IPS DF 6.9 (cell line): ENCODE results near the gene NT5M.

Experiments
- DNase-seq: peaks from one replicate; pipeline ENCODE4 v3.0.0-alpha.2; 2013; ENCODE audit warnings: low read depth, low spot score
- H3K27ac ChIP-seq: one replicate; pipeline ENCODE4 v1.5.1; 2013; ENCODE audit warnings: low read length, control low read depth
- H3K27me3 ChIP-seq: 2 replicates; pipeline ENCODE4 v1.6.1; 2013; ENCODE audit warnings: mild to moderate bottlenecking, low read length; ENCODE audit not compliant: control insufficient read depth, insufficient read depth
- H3K36me3 ChIP-seq: 2 replicates; pipeline ENCODE4 v1.6.1; 2013; ENCODE audit warnings: low read length; ENCODE audit not compliant: control insufficient read depth, insufficient read depth
- H3K4me1 ChIP-seq: 2 replicates; pipeline ENCODE4 v1.6.1; 2013; ENCODE audit warnings: low read length; ENCODE audit not compliant: control insufficient read depth, insufficient read depth
- H3K4me3 ChIP-seq: 2 replicates; pipeline ENCODE4 v1.5.1; 2013; ENCODE audit warnings: mild to moderate bottlenecking, low read length
- H3K9me3 ChIP-seq: 2 replicates; pipeline ENCODE4 v1.6.1; 2013; ENCODE audit warnings: low read length, inconsistent platforms; ENCODE audit not compliant: control insufficient read depth, insufficient read depth
- WGBS: extraction: QIAGEN DNeasy Blood & Tissue Kit; methylation state at CpG from one replicate; pipeline ENCODE4 v1.1.7; 2013; ENCODE audit warnings: mixed read lengths, missing lambda C conversion rate; ENCODE audit not compliant: insufficient read length, insufficient coverage; 5-methylcytosine and 5-hydroxymethylcytosine counted together

Gene NT5M

GRCh38 chr17:17355426-17355825 is 52.3 kb downstream of the NT5M start:
- no peaks in the 10 kb centered on the region for H3K27me3 ChIP-seq
- no peak overlapping the region for H3K27ac ChIP-seq
- no peaks in the 10 kb centered on the region for H3K36me3 ChIP-seq
- H3K4me1 ChIP-seq, result peaks cover 7% of the 10 kb centered on the region
- no CpG with 5 or more reads among the region's 12 CpGs for WGBS
- no peaks in the 10 kb centered on the region for H3K9me3 ChIP-seq
- H3K4me3 ChIP-seq, result no peak overlapping the region
- no peak for DNase-seq

GRCh38 chr17:17356149-17356930 is 53.2 kb downstream of the NT5M start:
- peak; percentile 71 for DNase-seq
- H3K27me3 ChIP-seq, result no peaks in the 10 kb centered on the region
- no peak overlapping the region for H3K4me3 ChIP-seq
- no peak overlapping the region for H3K27ac ChIP-seq
- no peaks in the 10 kb centered on the region for H3K9me3 ChIP-seq
- no CpG with 5 or more reads among the region's 10 CpGs for WGBS
- peaks cover 2% of the 10 kb centered on the region for H3K4me1 ChIP-seq
- no peaks in the 10 kb centered on the region for H3K36me3 ChIP-seq

- no peak for DNase-seq
- Histone ChIP-seq H3K36me3 (no peaks in the 10 kb centered on the region), H3K4me3 (no peak overlapping the region), H3K27me3 (no peaks in the 10 kb centered on the region), H3K9me3 (no peaks in the 10 kb centered on the region), H3K27ac (no peak overlapping the region), H3K4me1 (peaks cover 2% of the 10 kb centered on the region; the same call in 1 of the 2 replicates)
- WGBS, result no CpG with 5 or more reads among the region's 10 CpGs
Measured at GRCh38 chr17:17356931-17357270, 53.7 kb downstream of the NT5M start.

GRCh38 chr17:17358060-17358751 is 55.0 kb downstream of the NT5M start:
- H3K4me3 ChIP-seq, result no peak overlapping the region
- WGBS, result no CpG with 5 or more reads among the region's 3 CpGs
- H3K36me3 ChIP-seq, result no peaks in the 10 kb centered on the region
- H3K9me3 ChIP-seq, result no peaks in the 10 kb centered on the region
- no peak for DNase-seq
- H3K27ac ChIP-seq, result no peak overlapping the region
- peaks cover 2% of the 10 kb centered on the region; the same call in 1 of the 2 replicates for H3K4me1 ChIP-seq
- H3K27me3 ChIP-seq, result no peaks in the 10 kb centered on the region

GRCh38 chr17:17358866-17359265 is 55.7 kb downstream of the NT5M start:
- no peak for DNase-seq
- no peaks in the 10 kb centered on the region for H3K27me3 ChIP-seq
- no peak overlapping the region for H3K4me3 ChIP-seq
- H3K36me3 ChIP-seq, result no peaks in the 10 kb centered on the region
- peaks cover 2% of the 10 kb centered on the region; the same call in 1 of the 2 replicates for H3K4me1 ChIP-seq
- no peaks in the 10 kb centered on the region for H3K9me3 ChIP-seq
- whole genome bisulfite sequencing, result no CpG with 5 or more reads among the region's 2 CpGs
- H3K27ac ChIP-seq, result no peak overlapping the region

GRCh38 chr17:17359271-17359670 is 56.1 kb downstream of the NT5M start:
- Histone ChIP-seq H3K9me3 (no peaks in the 10 kb centered on the region), H3K27ac (no peak overlapping the region), H3K4me1 (peaks cover 2% of the 10 kb centered on the region; the same call in 1 of the 2 replicates), H3K27me3 (no peaks in the 10 kb centered on the region), H3K36me3 (no peaks in the 10 kb centered on the region), H3K4me3 (no peak overlapping the region)
- no CpG with 5 or more reads among the region's 2 CpGs for WGBS
- no peak for DNase-seq

GRCh38 chr17:17360087-17360730 is 57.0 kb downstream of the NT5M start:
- no peaks in the 10 kb centered on the region for H3K27me3 ChIP-seq
- H3K36me3 ChIP-seq, result no peaks in the 10 kb centered on the region
- no peaks in the 10 kb centered on the region for H3K9me3 ChIP-seq
- no CpG with 5 or more reads among the region's 1 CpG for WGBS
- H3K4me3 ChIP-seq, result no peak overlapping the region
- no peak overlapping the region for H3K27ac ChIP-seq
- DNase-seq, result no peak
- H3K4me1 ChIP-seq, result no peaks in the 10 kb centered on the region

GRCh38 chr17:17361543-17361866 is 58.3 kb downstream of the NT5M start:
- H3K4me1 ChIP-seq, result no peaks in the 10 kb centered on the region
- no peak overlapping the region for H3K4me3 ChIP-seq
- DNase-seq, result no peak
- H3K27ac ChIP-seq, result no peak overlapping the region
- no peaks in the 10 kb centered on the region for H3K27me3 ChIP-seq
- WGBS, result no CpG with 5 or more reads among the region's 5 CpGs
- H3K9me3 ChIP-seq, result no peaks in the 10 kb centered on the region
- no peaks in the 10 kb centered on the region for H3K36me3 ChIP-seq

- DNase-seq, result no peak
Measured at GRCh38 chr17:17361867-17362539, 58.8 kb downstream of the NT5M start.

GRCh38 chr17:17362540-17362930 is 59.4 kb downstream of the NT5M start:
- Histone ChIP-seq H3K36me3 (no peaks in the 10 kb centered on the region), H3K4me3 (no peak overlapping the region), H3K27ac (no peak overlapping the region), H3K27me3 (no peaks in the 10 kb centered on the region), H3K9me3 (no peaks in the 10 kb centered on the region), H3K4me1 (no peaks in the 10 kb centered on the region)
- no CpG with 5 or more reads among the region's 7 CpGs for WGBS
- DNase-seq, result no peak

More at GRCh38 chr17:17361867-17362539, 58.8 kb downstream of the NT5M start:
- Histone ChIP-seq H3K4me3 (no peak overlapping the region), H3K36me3 (no peaks in the 10 kb centered on the region), H3K27ac (no peak overlapping the region), H3K4me1 (no peaks in the 10 kb centered on the region), H3K9me3 (no peaks in the 10 kb centered on the region), H3K27me3 (no peaks in the 10 kb centered on the region)
- WGBS, result no CpG with 5 or more reads among the region's 12 CpGs
